H9 (cell line): ENCODE results near the gene CNTFR. TPM values are rescaled to one million over a fixed set of nuclear protein-coding genes. Genes with fewer than 3 reads are reported as not detected.
A peak's percentile ranks its signal among the peaks of the same experiment; 100 is the strongest.

Experiments used
- DNase-seq: peaks from one replicate; pipeline ENCODE4 v3.0.0-alpha.2; 2017
- H2AFZ ChIP-seq: one replicate; pipeline ENCODE4 v1.6.1; 2013; ENCODE audit warnings: mild to moderate bottlenecking, low read length, control low read depth, moderate library complexity
- H2AK5ac ChIP-seq: 2 replicates; pipeline ENCODE4 v1.6.1; 2013; ENCODE audit warnings: low read length, control low read depth, mixed read lengths; ENCODE audit not compliant: insufficient read length
- H2BK120ac ChIP-seq: one replicate; pipeline ENCODE4 v1.6.1; 2013; ENCODE audit warnings: low read depth, mild to moderate bottlenecking, low read length, control low read depth, inconsistent platforms; ENCODE audit not compliant: poor library complexity, severe bottlenecking
- H2BK12ac ChIP-seq: 2 replicates; pipeline ENCODE4 v1.6.1; 2013; ENCODE audit warnings: low read length, control low read depth, mixed read lengths, low read depth; ENCODE audit not compliant: insufficient read length
- H2BK15ac ChIP-seq: 2 replicates; pipeline ENCODE4 v1.6.1; 2013; ENCODE audit warnings: low read depth, low read length, control low read depth
- H2BK20ac ChIP-seq: one replicate; pipeline ENCODE4 v1.6.1; 2013; ENCODE audit warnings: low read depth, mild to moderate bottlenecking, low read length, control low read depth, inconsistent platforms; ENCODE audit not compliant: poor library complexity, severe bottlenecking
- H2BK5ac ChIP-seq: 2 replicates; pipeline ENCODE4 v1.6.1; 2013; ENCODE audit warnings: low read length, control low read depth, mixed read lengths; ENCODE audit not compliant: insufficient read length
- H3K14ac ChIP-seq: 2 replicates; pipeline ENCODE4 v1.6.1; 2013; ENCODE audit warnings: low read length, control low read depth; ENCODE audit not compliant: insufficient read depth
- H3K18ac ChIP-seq: 2 replicates; pipeline ENCODE4 v1.6.1; 2013; ENCODE audit warnings: low read depth, mild to moderate bottlenecking, mixed read lengths, low read length, control low read depth; ENCODE audit not compliant: insufficient read length
- H3K23ac ChIP-seq: 2 replicates; pipeline ENCODE4 v1.6.1; 2013; ENCODE audit warnings: low read length, control low read depth, mixed read lengths, low read depth; ENCODE audit not compliant: insufficient read length
- H3K23me2 ChIP-seq: 2 replicates; pipeline ENCODE4 v1.6.1; 2013; ENCODE audit warnings: low read depth, mild to moderate bottlenecking, mixed read lengths, low read length, control low read depth; ENCODE audit not compliant: insufficient read length, poor library complexity, severe bottlenecking
- H3K27ac ChIP-seq: 2 replicates; pipeline ENCODE4 v1.5.1; 2013; ENCODE audit warnings: low read length, control low read depth, mixed read lengths, low read depth; ENCODE audit not compliant: insufficient read length
- H3K27me3 ChIP-seq: 2 replicates; pipeline ENCODE4 v1.6.1; 2013; ENCODE audit warnings: low read length, control low read depth, inconsistent platforms; ENCODE audit not compliant: insufficient read depth
- H3K4ac ChIP-seq: 2 replicates; pipeline ENCODE4 v1.6.1; 2013; ENCODE audit warnings: low read depth, mild to moderate bottlenecking, control low read depth, inconsistent platforms, low read length, moderate library complexity
- H3K4me1 ChIP-seq: 2 replicates; pipeline ENCODE4 v1.6.1; 2013; ENCODE audit warnings: low read length, control low read depth, inconsistent platforms; ENCODE audit not compliant: insufficient read depth
- H3K4me2 ChIP-seq: 2 replicates; pipeline ENCODE4 v1.6.1; 2013; ENCODE audit warnings: low read length, control low read depth, mixed read lengths; ENCODE audit not compliant: insufficient read length, insufficient read depth
- H3K56ac ChIP-seq: 2 replicates; pipeline ENCODE4 v1.6.1; 2013; ENCODE audit warnings: low read depth, mild to moderate bottlenecking, mixed read lengths, low read length, control low read depth; ENCODE audit not compliant: insufficient read length
- H3K79me1 ChIP-seq: 2 replicates; pipeline ENCODE4 v1.6.1; 2013; ENCODE audit warnings: low read depth, mild to moderate bottlenecking, moderate library complexity, low read length, control low read depth, inconsistent platforms; ENCODE audit not compliant: insufficient read depth, poor library complexity, severe bottlenecking
- H3K79me2 ChIP-seq: 2 replicates; pipeline ENCODE4 v1.6.1; 2013; ENCODE audit warnings: low read length, control low read depth, inconsistent platforms; ENCODE audit not compliant: insufficient read depth
- H3K9ac ChIP-seq: 2 replicates; pipeline ENCODE4 v1.6.1; 2013; ENCODE audit warnings: low read length, control low read depth, mixed read lengths; ENCODE audit not compliant: insufficient read length; ENCODE audit errors: extremely low read depth
- H3K9me3 ChIP-seq: one replicate; pipeline ENCODE4 v1.6.1; 2013; ENCODE audit warnings: low read depth, low read length, inconsistent platforms; ENCODE audit not compliant: control insufficient read depth
- H3T11ph ChIP-seq: one replicate; pipeline ENCODE4 v1.6.1; 2013; ENCODE audit warnings: mild to moderate bottlenecking, low read length, control low read depth, inconsistent platforms
- H4K20me1 ChIP-seq: one replicate; pipeline ENCODE4 v1.6.1; 2013; ENCODE audit not compliant: control insufficient read depth, insufficient read length, insufficient read depth
- H4K5ac ChIP-seq: 2 replicates; pipeline ENCODE4 v1.6.1; 2013; ENCODE audit warnings: low read depth, mild to moderate bottlenecking, mixed read lengths, low read length, control low read depth; ENCODE audit not compliant: insufficient read length
- H4K8ac ChIP-seq: replicated peaks from 2 replicates; pipeline ENCODE4 v1.6.1; 2013; ENCODE audit warnings: low read length, control low read depth, mixed read lengths, low read depth; ENCODE audit not compliant: insufficient read length
- H4K91ac ChIP-seq: 2 replicates; pipeline ENCODE4 v1.6.1; 2013; ENCODE audit warnings: low read depth, mild to moderate bottlenecking, moderate library complexity, mixed read lengths, low read length, control low read depth; ENCODE audit not compliant: insufficient read length
- H3K27ac Mint-ChIP-seq, 3 experiments: 2 replicates in 2 of 3; 3 replicates in 1 of 3; pipeline ENCODE4 v1.8.0; 2020 to 2021; ENCODE audit warnings: mixed read lengths in 3 of 3, mild to moderate bottlenecking in 1 of 3, moderate library complexity in 1 of 3
- H3K27me3 Mint-ChIP-seq: 2 replicates; pipeline ENCODE4 v1.8.0; 2021; ENCODE audit warnings: low read depth, mild to moderate bottlenecking, moderate library complexity, mixed read lengths
- H3K36me3 Mint-ChIP-seq, 3 experiments: 2 replicates in 2 of 3; 3 replicates in 1 of 3; pipeline ENCODE4 v1.8.0; 2020 to 2021; ENCODE audit warnings: low read depth in 3 of 3, mixed read lengths in 3 of 3; ENCODE audit not compliant: insufficient read depth in 1 of 3
- H3K4me1 Mint-ChIP-seq, 2 experiments: 2 replicates each; pipeline ENCODE4 v1.8.0; 2020; ENCODE audit warnings: mixed read lengths in 2 of 2
- H3K4me3 Mint-ChIP-seq, 2 experiments: 2 replicates in 1 of 2; 3 replicates in 1 of 2; pipeline ENCODE4 v1.8.0; 2020 to 2021; ENCODE audit warnings: mild to moderate bottlenecking in 2 of 2, mixed read lengths in 2 of 2, moderate library complexity in 1 of 2
- H3K9me3 Mint-ChIP-seq, 2 experiments: 2 replicates in 1 of 2; 3 replicates in 1 of 2; pipeline ENCODE4 v1.8.0; 2020; ENCODE audit warnings: mild to moderate bottlenecking in 2 of 2, mixed read lengths in 2 of 2, moderate library complexity in 1 of 2
- CTCF ChIP-seq: fragments of 200-600 bp; sonication (generic); conservative IDR thresholded peaks from 3 replicates; pipeline ENCODE4 v1.8.0; 2021; ENCODE audit warnings: antibody characterized with exemption, mild to moderate bottlenecking
- WGBS: extraction: QIAGEN DNeasy Blood & Tissue Kit; methylation state at CpG from one replicate; pipeline ENCODE4 v1.1.7; 2013; ENCODE audit warnings: missing lambda C conversion rate, low lambda C conversion rate, mixed read lengths; ENCODE audit not compliant: insufficient read length; ENCODE audit errors: extremely low coverage; 5-methylcytosine and 5-hydroxymethylcytosine counted together
- total RNA-seq: library from RNA; stranded (reverse); gene quantifications from 2 replicates; pipeline ENCODE4 v1.2.1, GENCODE V29; 2021

Gene CNTFR
- total RNA-seq, 1 experiment from 2014 or later, result 0.55 TPM

GRCh38 chr9:34555002-34555348 is 34.5 kb downstream of the CNTFR start:
- H3K9ac ChIP-seq, result no peak overlapping the region
- H3K4me3 Mint-ChIP-seq, result 0 out of 5 replicates have a peak overlapping the region, but pooled peaks of 1 of the 2 experiments have one; percentile 26
- H3K79me1 ChIP-seq, result no peaks in the 10 kb centered on the region
- peaks cover 9% of the 10 kb centered on the region; the same call in 1 of the 2 replicates for H3K4me1 ChIP-seq
- no peak overlapping the region for H3K4me2 ChIP-seq
- no peak overlapping the region for H2BK15ac ChIP-seq
- no peak overlapping the region for H2BK120ac ChIP-seq
- H3K27me3 ChIP-seq, result no peaks in the 10 kb centered on the region
- no peak overlapping the region for H4K91ac ChIP-seq
- H3K27ac Mint-ChIP-seq, result peak overlapping the region in 1 of 3 experiments; percentile 71; a peak in 1 of 7 replicates
- no peak for DNase-seq
- H3K18ac ChIP-seq, result no peak overlapping the region
- H3K23ac ChIP-seq, result no peak overlapping the region
- no peaks in the 10 kb centered on the region for H3K79me2 ChIP-seq
- H2BK5ac ChIP-seq, result no peak overlapping the region
- no peak overlapping the region for H3K27ac ChIP-seq
- H4K5ac ChIP-seq, result no peak overlapping the region
- H4K8ac ChIP-seq, result no peak overlapping the region
- H3K56ac ChIP-seq, result no peak overlapping the region
- H3K4me1 Mint-ChIP-seq, result peaks cover 31 to 40% of the 10 kb centered on the region in 2 experiments
- no peaks in the 10 kb centered on the region for H3K36me3 Mint-ChIP-seq
- H3K9me3 ChIP-seq, result no peaks in the 10 kb centered on the region
- no peak overlapping the region for H3T11ph ChIP-seq
- H4K20me1 ChIP-seq, result no peaks in the 10 kb centered on the region
- peaks cover 3% of the 10 kb centered on the region for H3K27me3 Mint-ChIP-seq
- H3K9me3 Mint-ChIP-seq, result no peaks in the 10 kb centered on the region; a peak in 1 of 5 replicates
- H2BK20ac ChIP-seq, result no peak overlapping the region
- H2BK12ac ChIP-seq, result no peak overlapping the region
- no peak overlapping the region for H3K4ac ChIP-seq
- H3K14ac ChIP-seq, result no peak overlapping the region
- no peak overlapping the region for H2AK5ac ChIP-seq
- no peak overlapping the region for H2AFZ ChIP-seq
- no CpG with 5 or more reads among the region's 23 CpGs for WGBS
- no peaks in the 10 kb centered on the region for H3K23me2 ChIP-seq
- TF ChIP-seq CTCF, result no peak
